Kidney (tissue), 14 donors: ENCODE data around the gene AR. TPM values are rescaled to one million over a fixed set of nuclear protein-coding genes. Genes with fewer than 3 reads are reported as not detected.

Source experiments
- DNase-seq, 5 donors: peaks; one replicate each; pipeline ENCODE4 v3.0.0-alpha.2; 2013 to 2020
- FAIRE-seq: peaks from 2 replicates; lab custom pipeline; 2012; peaks lifted over from hg19 to GRCh38; lab: Jason Lieb, UNC
- H3K27ac ChIP-seq, 2 donors: one replicate each; pipeline ENCODE4 v1.7.0; 2013; ENCODE audit warnings: low read depth in 2 of 2, low read length in 2 of 2, inconsistent platforms in 1 of 2
- H3K27me3 ChIP-seq: one replicate; pipeline ENCODE4 v1.7.1; 2013; ENCODE audit warnings: low read length, inconsistent platforms; ENCODE audit not compliant: control insufficient read depth, insufficient read depth
- H3K36me3 ChIP-seq, 3 donors: one replicate each; pipeline versions ENCODE4 v1.7.0 to v1.7.1; 2013; ENCODE audit warnings: low read length in 3 of 3, control low read depth in 1 of 3, inconsistent platforms in 1 of 3; ENCODE audit not compliant: insufficient read depth in 3 of 3, control insufficient read depth in 2 of 3
- H3K4me1 ChIP-seq, 3 donors: one replicate each; pipeline versions ENCODE4 v1.7.0 to v1.7.1; 2013; ENCODE audit warnings: low read length in 3 of 3, inconsistent platforms in 1 of 3, low read depth in 1 of 3; ENCODE audit not compliant: control insufficient read depth in 2 of 3, insufficient read depth in 2 of 3
- H3K4me3 ChIP-seq, 3 donors: one replicate each; pipeline versions ENCODE4 v1.7.0 to v1.8.1; 2013; ENCODE audit warnings: low read length in 3 of 3, control low read depth in 1 of 3, inconsistent platforms in 1 of 3
- H3K9ac ChIP-seq, 3 donors: one replicate each; pipeline versions ENCODE4 v1.7.0 to v1.7.1; 2013; ENCODE audit warnings: low read length in 3 of 3, control low read depth in 1 of 3, inconsistent platforms in 1 of 3
- H3K9me3 ChIP-seq, 3 donors: one replicate each; pipeline versions ENCODE4 v1.7.0 to v1.7.1; 2013; ENCODE audit warnings: low read length in 3 of 3, control low read depth in 1 of 3, inconsistent platforms in 1 of 3; ENCODE audit not compliant: control insufficient read depth in 2 of 3, insufficient read depth in 1 of 3
- intact Hi-C: fragments of 100-400 bp; cut with DNase I; formaldehyde crosslinking; loops from one replicate; pipeline ENCODE4 v1.11.1; 2022
- polyA plus RNA-seq: library from polyadenylated mRNA; stranded (reverse); fragments of 350-450 nt; fragmentation: Illumina TruSeq; extraction: RNeasy Lipid Tissue Mini Kit (QIAGEN cat#74804); gene quantifications from one replicate; pipeline ENCODE4 v1.2.3, GENCODE V29; 2014; ENCODE audit warnings: low read depth, low replicate concordance; ENCODE audit not compliant: insufficient read depth
- total RNA-seq: library from RNA; stranded (reverse); fragmentation: NEBNext Ultra II Directional; extraction: Animal tissue kit (Norgen Biotek cat#: 25700); gene quantifications from one replicate; pipeline ENCODE4 v1.2.1, GENCODE V29; 2021
- TF ChIP-seq, protein P1 (sequence below): IDR thresholded peaks from 3 replicates; pipeline ENCODE4 v1.5.1; 2012; ENCODE audit warnings: mild to moderate bottlenecking, moderate library complexity, borderline replicate concordance; ENCODE audit not compliant: insufficient read depth; ENCODE audit errors: extremely low read depth
- donor health status: control.
- donor health status: control.
- donor health status: control.
- donor health status: control.
- donor health status: control.
- donor health status: DM: yes; HTN: yes; CAD: no.
- donor health status: Normal renal cell carcinoma (clear cell type).

AR gene
- total and polyA plus RNA-seq, 2 donors from 2014 or later, result 1.6 to 13.6 TPM

DNA sequence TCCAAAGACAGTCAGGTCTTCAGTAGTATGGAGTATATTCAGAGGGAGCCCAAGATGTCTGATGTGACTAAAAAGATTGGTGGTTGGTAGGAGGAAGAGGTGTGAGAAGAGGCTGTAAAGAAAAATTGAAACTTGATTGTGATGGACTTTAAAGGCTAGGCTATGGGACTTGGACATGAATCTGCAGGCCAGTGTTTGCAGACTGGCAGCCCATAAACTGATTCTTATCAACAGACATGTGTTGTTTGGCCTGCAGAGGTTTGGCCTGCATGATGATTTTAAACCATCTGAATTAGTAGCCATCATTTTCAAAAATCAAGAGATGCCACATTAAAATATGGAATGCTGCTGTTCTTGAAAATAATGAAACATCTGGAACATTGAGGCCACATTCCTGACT lies 5.4 kb upstream of the AR start:
- no peak overlapping the region for H3K9ac ChIP-seq
- intact Hi-C loops, result no loop called here
- H3K27ac ChIP-seq, result no peak overlapping the region
- no peak for DNase-seq
- H3K4me3 ChIP-seq, result no peak overlapping the region
- no peaks in the 10 kb centered on the region for H3K36me3 ChIP-seq
- TF ChIP-seq, protein P1, sequence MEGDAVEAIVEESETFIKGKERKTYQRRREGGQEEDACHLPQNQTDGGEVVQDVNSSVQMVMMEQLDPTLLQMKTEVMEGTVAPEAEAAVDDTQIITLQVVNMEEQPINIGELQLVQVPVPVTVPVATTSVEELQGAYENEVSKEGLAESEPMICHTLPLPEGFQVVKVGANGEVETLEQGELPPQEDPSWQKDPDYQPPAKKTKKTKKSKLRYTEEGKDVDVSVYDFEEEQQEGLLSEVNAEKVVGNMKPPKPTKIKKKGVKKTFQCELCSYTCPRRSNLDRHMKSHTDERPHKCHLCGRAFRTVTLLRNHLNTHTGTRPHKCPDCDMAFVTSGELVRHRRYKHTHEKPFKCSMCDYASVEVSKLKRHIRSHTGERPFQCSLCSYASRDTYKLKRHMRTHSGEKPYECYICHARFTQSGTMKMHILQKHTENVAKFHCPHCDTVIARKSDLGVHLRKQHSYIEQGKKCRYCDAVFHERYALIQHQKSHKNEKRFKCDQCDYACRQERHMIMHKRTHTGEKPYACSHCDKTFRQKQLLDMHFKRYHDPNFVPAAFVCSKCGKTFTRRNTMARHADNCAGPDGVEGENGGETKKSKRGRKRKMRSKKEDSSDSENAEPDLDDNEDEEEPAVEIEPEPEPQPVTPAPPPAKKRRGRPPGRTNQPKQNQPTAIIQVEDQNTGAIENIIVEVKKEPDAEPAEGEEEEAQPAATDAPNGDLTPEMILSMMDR, result no peak
- no peak for FAIRE-seq
- no peaks in the 10 kb centered on the region for H3K9me3 ChIP-seq
- no peaks in the 10 kb centered on the region for H3K4me1 ChIP-seq
- peaks cover 2% of the 10 kb centered on the region for H3K27me3 ChIP-seq

DNA sequence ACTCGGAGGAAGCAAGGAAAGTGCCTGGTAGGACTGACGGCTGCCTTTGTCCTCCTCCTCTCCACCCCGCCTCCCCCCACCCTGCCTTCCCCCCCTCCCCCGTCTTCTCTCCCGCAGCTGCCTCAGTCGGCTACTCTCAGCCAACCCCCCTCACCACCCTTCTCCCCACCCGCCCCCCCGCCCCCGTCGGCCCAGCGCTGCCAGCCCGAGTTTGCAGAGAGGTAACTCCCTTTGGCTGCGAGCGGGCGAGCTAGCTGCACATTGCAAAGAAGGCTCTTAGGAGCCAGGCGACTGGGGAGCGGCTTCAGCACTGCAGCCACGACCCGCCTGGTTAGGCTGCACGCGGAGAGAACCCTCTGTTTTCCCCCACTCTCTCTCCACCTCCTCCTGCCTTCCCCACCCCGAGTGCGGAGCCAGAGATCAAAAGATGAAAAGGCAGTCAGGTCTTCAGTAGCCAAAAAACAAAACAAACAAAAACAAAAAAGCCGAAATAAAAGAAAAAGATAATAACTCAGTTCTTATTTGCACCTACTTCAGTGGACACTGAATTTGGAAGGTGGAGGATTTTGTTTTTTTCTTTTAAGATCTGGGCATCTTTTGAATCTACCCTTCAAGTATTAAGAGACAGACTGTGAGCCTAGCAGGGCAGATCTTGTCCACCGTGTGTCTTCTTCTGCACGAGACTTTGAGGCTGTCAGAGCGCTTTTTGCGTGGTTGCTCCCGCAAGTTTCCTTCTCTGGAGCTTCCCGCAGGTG lies 637 bp downstream of the AR start:
- H3K4me1 ChIP-seq, result no peaks in the 10 kb centered on the region
- peaks cover 12% of the 10 kb centered on the region for H3K27me3 ChIP-seq
- intact Hi-C loops, result no loop called here
- H3K9me3 ChIP-seq, result no peaks in the 10 kb centered on the region
- peak overlapping the region in 1 of 3 donors; percentile 46 for H3K9ac ChIP-seq
- peak overlapping the region; percentile 3 to 71 (median 61) for H3K4me3 ChIP-seq
- FAIRE-seq (no peak), DNase-seq (peak; percentile 8 to 53 (median 27))
- TF ChIP-seq, protein P1, result no peak
- H3K36me3 ChIP-seq, result no peaks in the 10 kb centered on the region
- H3K27ac ChIP-seq, result no peak overlapping the region

DNA sequence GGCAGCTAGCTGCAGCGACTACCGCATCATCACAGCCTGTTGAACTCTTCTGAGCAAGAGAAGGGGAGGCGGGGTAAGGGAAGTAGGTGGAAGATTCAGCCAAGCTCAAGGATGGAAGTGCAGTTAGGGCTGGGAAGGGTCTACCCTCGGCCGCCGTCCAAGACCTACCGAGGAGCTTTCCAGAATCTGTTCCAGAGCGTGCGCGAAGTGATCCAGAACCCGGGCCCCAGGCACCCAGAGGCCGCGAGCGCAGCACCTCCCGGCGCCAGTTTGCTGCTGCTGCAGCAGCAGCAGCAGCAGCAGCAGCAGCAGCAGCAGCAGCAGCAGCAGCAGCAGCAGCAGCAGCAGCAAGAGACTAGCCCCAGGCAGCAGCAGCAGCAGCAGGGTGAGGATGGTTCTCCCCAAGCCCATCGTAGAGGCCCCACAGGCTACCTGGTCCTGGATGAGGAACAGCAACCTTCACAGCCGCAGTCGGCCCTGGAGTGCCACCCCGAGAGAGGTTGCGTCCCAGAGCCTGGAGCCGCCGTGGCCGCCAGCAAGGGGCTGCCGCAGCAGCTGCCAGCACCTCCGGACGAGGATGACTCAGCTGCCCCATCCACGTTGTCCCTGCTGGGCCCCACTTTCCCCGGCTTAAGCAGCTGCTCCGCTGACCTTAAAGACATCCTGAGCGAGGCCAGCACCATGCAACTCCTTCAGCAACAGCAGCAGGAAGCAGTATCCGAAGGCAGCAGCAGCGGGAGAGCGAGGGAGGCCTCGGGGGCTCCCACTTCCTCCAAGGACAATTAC lies 1.4 kb downstream of the AR start:
- no peak for FAIRE-seq
- intact Hi-C loops, result no loop called here
- Histone ChIP-seq H3K4me1 (no peaks in the 10 kb centered on the region), H3K36me3 (no peaks in the 10 kb centered on the region), H3K9ac (peak overlapping the region in 1 of 3 donors; percentile 51), H3K27ac (no peak overlapping the region), H3K4me3 (peak overlapping the region; percentile 26 to 71 (median 67)), H3K9me3 (no peaks in the 10 kb centered on the region), H3K27me3 (peaks cover 12% of the 10 kb centered on the region)
- TF ChIP-seq, protein P1, result no peak
- DNase-seq, result peak; percentile 3 to 68 (median 21)
